Cardiac fibroblast (primary cell): ENCODE data around the gene ACSS2.

Source experiments
- DNase-seq, 2 donors: peaks; one replicate each; pipeline versions ENCODE4 v3.0.0 to v3.0.0-alpha.2; 2010; ENCODE audit warnings: low read depth in 2 of 2
- H3K4me3 ChIP-seq, 2 donors: replicated peaks in 1 of 2; 1 replicate in 1 of 2; 2 replicates in 1 of 2; pipeline ENCODE4 v1.5.1; 2011; ENCODE audit warnings: low read depth in 2 of 2, low read length in 2 of 2, mild to moderate bottlenecking in 2 of 2, moderate library complexity in 1 of 2
- CTCF ChIP-seq: IDR thresholded peaks from one replicate; pipeline ENCODE4 v1.5.1; 2011; ENCODE audit warnings: low read depth, mild to moderate bottlenecking, low read length, inconsistent platforms

Gene ACSS2, protein sequence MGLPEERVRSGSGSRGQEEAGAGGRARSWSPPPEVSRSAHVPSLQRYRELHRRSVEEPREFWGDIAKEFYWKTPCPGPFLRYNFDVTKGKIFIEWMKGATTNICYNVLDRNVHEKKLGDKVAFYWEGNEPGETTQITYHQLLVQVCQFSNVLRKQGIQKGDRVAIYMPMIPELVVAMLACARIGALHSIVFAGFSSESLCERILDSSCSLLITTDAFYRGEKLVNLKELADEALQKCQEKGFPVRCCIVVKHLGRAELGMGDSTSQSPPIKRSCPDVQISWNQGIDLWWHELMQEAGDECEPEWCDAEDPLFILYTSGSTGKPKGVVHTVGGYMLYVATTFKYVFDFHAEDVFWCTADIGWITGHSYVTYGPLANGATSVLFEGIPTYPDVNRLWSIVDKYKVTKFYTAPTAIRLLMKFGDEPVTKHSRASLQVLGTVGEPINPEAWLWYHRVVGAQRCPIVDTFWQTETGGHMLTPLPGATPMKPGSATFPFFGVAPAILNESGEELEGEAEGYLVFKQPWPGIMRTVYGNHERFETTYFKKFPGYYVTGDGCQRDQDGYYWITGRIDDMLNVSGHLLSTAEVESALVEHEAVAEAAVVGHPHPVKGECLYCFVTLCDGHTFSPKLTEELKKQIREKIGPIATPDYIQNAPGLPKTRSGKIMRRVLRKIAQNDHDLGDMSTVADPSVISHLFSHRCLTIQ

DNA sequence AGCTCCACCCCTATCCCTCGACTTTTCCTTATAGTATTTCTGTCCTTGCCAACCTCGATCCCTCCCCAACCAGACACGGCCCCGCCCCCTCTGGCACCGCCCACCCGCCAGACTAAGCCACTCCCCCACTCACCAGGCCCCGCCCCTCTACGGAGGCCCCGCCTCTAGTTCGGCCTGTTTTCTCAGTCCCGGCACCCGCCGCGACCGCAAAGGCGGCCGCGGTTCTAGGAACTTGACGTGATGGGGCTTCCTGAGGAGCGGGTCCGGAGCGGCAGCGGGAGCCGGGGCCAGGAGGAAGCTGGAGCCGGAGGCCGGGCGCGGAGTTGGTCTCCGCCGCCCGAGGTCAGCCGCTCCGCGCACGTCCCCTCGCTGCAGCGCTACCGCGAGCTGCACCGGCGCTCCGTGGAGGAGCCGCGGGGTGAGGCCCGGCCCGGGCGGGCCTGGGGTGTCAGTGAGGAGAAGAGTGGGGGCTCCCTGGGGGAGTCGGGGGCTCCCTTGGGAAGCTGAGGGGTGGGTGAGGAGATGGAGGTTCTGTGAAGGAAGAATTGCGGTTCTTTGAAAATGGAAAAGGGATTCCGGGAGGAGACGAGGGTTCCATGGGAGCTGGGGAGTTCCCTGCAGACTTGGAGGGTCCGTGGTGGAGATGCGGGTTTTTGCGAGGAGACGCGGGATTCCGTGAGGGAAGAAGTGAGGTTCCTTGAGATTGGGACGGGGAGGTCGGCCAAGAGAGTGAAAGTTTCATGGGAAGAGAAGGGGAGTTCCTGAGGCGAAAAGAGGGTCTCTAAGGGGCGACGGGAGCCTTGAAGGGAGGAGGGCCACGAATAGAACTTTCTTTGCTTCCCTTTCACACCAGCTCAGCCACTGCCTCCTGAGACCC is at the start of gene ACSS2:
Gene ACSS2, plus strand, starts transcription at position 207 of the 877 bp plus-strand sequence. Its CDS starts 34 bp downstream, at position 241.
- no peak for TF ChIP-seq CTCF
- H3K4me3 ChIP-seq, result peak within 1 kb of the TSS; percentile 61 to 75
- DNase-seq, result no peak

DNA sequence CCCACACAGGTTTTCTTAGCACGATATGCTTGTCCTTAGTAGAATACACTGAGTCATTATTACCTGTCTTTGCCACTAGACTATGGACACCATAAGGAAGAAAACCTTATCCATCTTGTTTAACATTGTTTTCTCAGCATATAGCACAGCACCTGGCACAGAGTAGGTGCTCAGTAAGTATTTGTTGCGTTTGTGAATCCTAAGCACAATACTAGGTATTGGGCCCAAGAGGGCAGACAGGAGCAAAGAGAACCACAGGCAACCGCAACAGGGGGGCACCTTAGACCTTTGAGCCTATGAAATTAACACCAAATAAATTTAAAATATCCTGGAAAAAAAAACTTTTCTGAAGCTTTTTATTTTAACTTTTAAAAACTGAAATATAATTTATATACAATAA is 47.2 kb upstream of the ACSS2 start:
- DNase-seq, result no peak
- TF ChIP-seq CTCF, result no peak
- no peak overlapping the region for H3K4me3 ChIP-seq

- TF ChIP-seq CTCF, result no peak
- H3K4me3 ChIP-seq, result no peak overlapping the region
- DNase-seq, result no peak
Measured at GRCh38 chr20:34831936-34832335, 44.5 kb upstream of the ACSS2 start.

- TF ChIP-seq CTCF, result peak; percentile 13
- DNase-seq, result peak; percentile 54 to 59
- peak overlapping the region in 1 of 2 donors; percentile 26 for H3K4me3 ChIP-seq
Measured at GRCh38 chr20:34834459-34834893, 41.9 kb upstream of the ACSS2 start.

GRCh38 chr20:34842143-34842542 is 34.3 kb upstream of the ACSS2 start:
- no peak for DNase-seq
- TF ChIP-seq CTCF, result no peak
- no peak overlapping the region for H3K4me3 ChIP-seq

DNA sequence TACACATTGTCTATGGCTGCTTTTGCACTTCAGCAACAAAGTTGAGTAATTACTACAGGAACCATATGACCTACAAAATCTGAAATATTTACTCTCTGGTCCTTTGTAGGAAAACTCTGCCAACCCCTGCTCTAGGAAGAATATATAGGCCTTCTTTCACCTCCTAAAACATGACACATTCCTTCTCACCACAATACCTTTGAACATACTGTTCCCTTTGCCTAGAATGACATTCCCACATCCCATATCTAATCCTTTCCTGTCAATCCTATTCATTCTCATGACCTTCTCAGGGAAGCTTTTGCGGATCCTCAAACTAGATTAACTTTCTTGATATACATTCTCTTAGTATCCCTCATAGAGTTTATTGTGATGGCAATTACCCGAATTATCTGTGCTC is 33.0 kb upstream of the ACSS2 start:
- DNase-seq, result peak in 1 of 2 donors; percentile 17
- H3K4me3 ChIP-seq, result no peak overlapping the region
- TF ChIP-seq CTCF, result no peak
